ENCODE measurements around the gene YARS2. TPM values are rescaled to one million over a fixed set of nuclear protein-coding genes. Genes with fewer than 3 reads are reported as not detected.

Gene YARS2
- total and polyA plus RNA-seq, 9 donors, result 19.6 to 23.5 (median 21.4) TPM

GRCh38 chr12:32755051-32755653 lies 545 bp downstream of the YARS2 start:
- DNase-seq, result peak; percentile 88
- peak overlapping the region; percentile 90 for H3K4me3 ChIP-seq (ENCODE audit: low read length)
- 1% methylated on average over 40 of the region's 40 CpGs for WGBS (ENCODE audit: insufficient coverage)
- H3K36me3 ChIP-seq (ENCODE audit: control insufficient read depth, insufficient read depth, low read length), result peaks cover 24% of the 10 kb centered on the region
- peak overlapping the region; percentile 92 for H3K27ac ChIP-seq (ENCODE audit: low read length)
- H3K9me3 ChIP-seq (replicated peaks; ENCODE audit: control insufficient read depth, low read depth, low read length), result no peaks in the 10 kb centered on the region
- peaks cover 15% of the 10 kb centered on the region for H3K4me1 ChIP-seq (ENCODE audit: control insufficient read depth, insufficient read depth, low read length)
- no peaks in the 10 kb centered on the region for H3K27me3 ChIP-seq (ENCODE audit: control insufficient read depth, insufficient read depth, low read length)

GRCh38 chr12:32754111-32754510 lies 1.6 kb downstream of the YARS2 start:
- peak; percentile 6 for DNase-seq
- Histone ChIP-seq H3K4me1 (ENCODE audit: control insufficient read depth, insufficient read depth, low read length) (peaks cover 15% of the 10 kb centered on the region), H3K36me3 (ENCODE audit: control insufficient read depth, insufficient read depth, low read length) (peaks cover 34% of the 10 kb centered on the region), H3K27me3 (ENCODE audit: control insufficient read depth, insufficient read depth, low read length) (no peaks in the 10 kb centered on the region), H3K27ac (ENCODE audit: low read length) (peak overlapping the region; percentile 92), H3K4me3 (ENCODE audit: low read length) (no peak overlapping the region), H3K9me3 (replicated peaks; ENCODE audit: control insufficient read depth, low read depth, low read length) (no peaks in the 10 kb centered on the region)
- no CpG with 5 or more reads among the region's 2 CpGs for WGBS (ENCODE audit: insufficient coverage)

DNA sequence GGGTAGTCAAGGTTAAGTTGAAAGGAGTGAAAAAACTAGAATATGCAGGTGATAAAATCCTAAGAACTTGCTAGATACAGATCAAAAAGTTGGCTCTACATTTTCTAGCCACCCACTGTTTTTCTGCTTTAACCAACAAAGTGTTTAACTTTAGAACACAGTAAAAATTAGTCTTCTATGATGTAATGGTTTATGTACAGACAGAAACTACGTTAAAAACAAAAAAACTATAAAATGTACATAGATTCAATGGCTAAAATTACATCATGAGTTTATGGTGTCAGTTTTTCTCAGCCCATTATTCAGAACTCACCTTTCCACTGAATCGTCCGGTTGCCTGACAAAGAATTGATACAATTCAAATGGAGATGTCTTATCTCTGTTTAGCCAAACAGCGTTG lies 2.1 kb downstream of the YARS2 start:
- H3K4me1 ChIP-seq (ENCODE audit: control insufficient read depth, insufficient read depth, low read length), result peaks cover 15% of the 10 kb centered on the region
- H3K9me3 ChIP-seq (replicated peaks; ENCODE audit: control insufficient read depth, low read depth, low read length), result no peaks in the 10 kb centered on the region
- H3K27ac ChIP-seq (ENCODE audit: low read length), result no peak overlapping the region
- no peak overlapping the region for H3K4me3 ChIP-seq (ENCODE audit: low read length)
- 70% methylated on average over 2 of the region's 4 CpGs for WGBS (ENCODE audit: insufficient coverage)
- DNase-seq, result no peak
- peaks cover 36% of the 10 kb centered on the region for H3K36me3 ChIP-seq (ENCODE audit: control insufficient read depth, insufficient read depth, low read length)
- no peaks in the 10 kb centered on the region for H3K27me3 ChIP-seq (ENCODE audit: control insufficient read depth, insufficient read depth, low read length)

DNA sequence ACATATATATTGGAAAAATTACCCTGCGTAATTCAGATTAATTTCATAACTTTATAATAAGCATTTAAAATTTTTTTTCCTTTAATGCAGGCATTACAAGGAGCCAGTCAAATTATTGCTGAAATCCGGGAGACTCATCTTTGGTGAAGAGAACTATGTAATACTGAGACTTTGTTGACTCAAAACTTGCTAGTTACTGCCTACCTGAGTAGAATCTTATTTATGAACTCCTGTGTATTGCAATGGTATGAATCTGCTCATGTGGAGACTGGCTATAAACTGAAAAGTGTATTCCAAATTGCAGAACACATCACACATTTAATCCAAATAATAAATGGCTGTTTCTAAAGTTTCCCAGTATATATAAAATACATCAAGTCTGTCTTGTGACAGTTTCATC lies 12.4 kb downstream of the YARS2 start:
- no peak overlapping the region for H3K27ac ChIP-seq (ENCODE audit: low read length)
- WGBS (ENCODE audit: insufficient coverage), result no CpG with 5 or more reads among the region's 2 CpGs
- no peak overlapping the region for H3K4me3 ChIP-seq (ENCODE audit: low read length)
- no peaks in the 10 kb centered on the region for H3K27me3 ChIP-seq (ENCODE audit: control insufficient read depth, insufficient read depth, low read length)
- no peaks in the 10 kb centered on the region for H3K9me3 ChIP-seq (replicated peaks; ENCODE audit: control insufficient read depth, low read depth, low read length)
- peaks cover 45% of the 10 kb centered on the region for H3K36me3 ChIP-seq (ENCODE audit: control insufficient read depth, insufficient read depth, low read length)
- no peak for DNase-seq
- H3K4me1 ChIP-seq (ENCODE audit: control insufficient read depth, insufficient read depth, low read length), result no peaks in the 10 kb centered on the region

- no peaks in the 10 kb centered on the region for H3K9me3 ChIP-seq (replicated peaks; ENCODE audit: control insufficient read depth, low read depth, low read length)
- no peak overlapping the region for H3K4me3 ChIP-seq (ENCODE audit: low read length)
- no peak overlapping the region for H3K27ac ChIP-seq (ENCODE audit: low read length)
- H3K27me3 ChIP-seq (ENCODE audit: control insufficient read depth, insufficient read depth, low read length), result no peaks in the 10 kb centered on the region
- peaks cover 34% of the 10 kb centered on the region for H3K36me3 ChIP-seq (ENCODE audit: control insufficient read depth, insufficient read depth, low read length)
- no peaks in the 10 kb centered on the region for H3K4me1 ChIP-seq (ENCODE audit: control insufficient read depth, insufficient read depth, low read length)
- WGBS (ENCODE audit: insufficient coverage), result 98% methylated on average over 7 of the region's 10 CpGs
- DNase-seq, result no peak
These were observed 13.6 kb downstream of the YARS2 start for GRCh38 chr12:32742133-32742532.

DNA sequence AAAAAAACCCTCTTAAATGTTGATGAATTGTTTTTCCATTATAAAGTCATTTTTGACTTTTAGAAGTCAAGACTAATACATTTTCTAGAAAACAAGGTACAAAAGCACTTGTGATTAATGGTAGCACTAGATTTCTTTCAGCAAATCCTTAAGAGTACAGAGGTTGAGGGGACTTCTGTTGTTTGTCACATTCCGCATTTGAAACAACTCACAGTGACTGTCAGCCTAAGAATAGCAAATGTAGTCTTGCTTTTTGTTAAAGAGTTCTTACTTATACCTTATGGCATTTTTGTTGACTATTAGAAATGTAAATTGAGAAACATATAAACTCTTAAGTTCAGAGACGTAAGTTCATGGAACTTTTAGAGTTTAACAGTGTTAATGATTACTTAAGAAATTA lies 16.4 kb downstream of the YARS2 start:
- H3K27me3 ChIP-seq (ENCODE audit: control insufficient read depth, insufficient read depth, low read length), result no peaks in the 10 kb centered on the region
- no peaks in the 10 kb centered on the region for H3K4me1 ChIP-seq (ENCODE audit: control insufficient read depth, insufficient read depth, low read length)
- DNase-seq, result no peak
- H3K4me3 ChIP-seq (ENCODE audit: low read length), result no peak overlapping the region
- H3K27ac ChIP-seq (ENCODE audit: low read length), result no peak overlapping the region
- no CpG with 5 or more reads among the region's 2 CpGs for WGBS (ENCODE audit: insufficient coverage)
- H3K36me3 ChIP-seq (ENCODE audit: control insufficient read depth, insufficient read depth, low read length), result peaks cover 33% of the 10 kb centered on the region
- H3K9me3 ChIP-seq (replicated peaks; ENCODE audit: control insufficient read depth, low read depth, low read length), result no peaks in the 10 kb centered on the region

DNA sequence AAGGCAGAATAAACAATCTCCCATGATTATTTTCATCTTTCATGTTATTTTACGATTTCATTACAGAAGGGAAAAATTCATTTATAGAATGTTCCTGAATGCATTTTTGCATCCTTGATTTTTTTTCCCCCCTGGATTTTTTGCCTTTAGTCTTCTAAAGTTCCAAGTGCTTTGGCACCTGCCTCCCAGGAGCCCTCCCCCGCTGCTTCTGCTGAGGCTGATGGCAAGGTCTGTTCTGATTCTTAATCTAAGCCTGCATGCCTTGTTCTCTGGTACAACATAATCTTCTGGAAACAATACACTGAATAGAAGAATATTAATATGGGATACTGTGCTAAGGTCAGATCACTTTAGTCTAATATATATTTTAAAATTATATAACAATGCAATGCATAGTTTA lies 18.0 kb downstream of the YARS2 start:
- no CpG with 5 or more reads among the region's 2 CpGs for WGBS (ENCODE audit: insufficient coverage)
- H3K36me3 ChIP-seq (ENCODE audit: control insufficient read depth, insufficient read depth, low read length), result peaks cover 29% of the 10 kb centered on the region
- no peak for DNase-seq

DNA sequence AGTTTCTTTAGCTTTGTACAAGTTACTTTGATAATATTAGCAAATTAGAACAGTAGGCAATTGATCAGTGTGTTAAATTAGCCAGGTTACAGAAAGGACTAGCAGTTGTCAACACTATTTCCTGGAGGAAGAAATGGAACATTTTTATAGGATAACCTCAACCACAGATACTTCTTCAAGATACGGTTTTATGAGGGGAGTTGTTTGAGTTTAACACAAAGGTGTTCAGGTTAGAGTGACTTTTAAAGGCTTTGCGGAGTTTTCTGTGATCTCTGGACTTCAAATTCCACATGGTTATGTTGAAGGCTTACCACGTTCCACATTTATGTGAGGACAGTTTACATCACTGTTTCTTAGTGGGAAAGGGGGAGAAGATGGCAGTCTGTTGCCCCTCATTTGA lies 19.3 kb downstream of the YARS2 start:
- Histone ChIP-seq H3K4me3 (ENCODE audit: low read length) (no peak overlapping the region), H3K9me3 (replicated peaks; ENCODE audit: control insufficient read depth, low read depth, low read length) (no peaks in the 10 kb centered on the region), H3K4me1 (ENCODE audit: control insufficient read depth, insufficient read depth, low read length) (no peaks in the 10 kb centered on the region), H3K27ac (ENCODE audit: low read length) (no peak overlapping the region), H3K27me3 (ENCODE audit: control insufficient read depth, insufficient read depth, low read length) (no peaks in the 10 kb centered on the region), H3K36me3 (ENCODE audit: control insufficient read depth, insufficient read depth, low read length) (peaks cover 27% of the 10 kb centered on the region)
- DNase-seq, result no peak
- 80% methylated on average over 1 of the region's 3 CpGs for WGBS (ENCODE audit: insufficient coverage)

More for the DNA sequence above, 18.0 kb downstream of the YARS2 start:
- H3K27me3 ChIP-seq (ENCODE audit: control insufficient read depth, insufficient read depth, low read length), result no peaks in the 10 kb centered on the region
- no peak overlapping the region for H3K4me3 ChIP-seq (ENCODE audit: low read length)
- no peaks in the 10 kb centered on the region for H3K4me1 ChIP-seq (ENCODE audit: control insufficient read depth, insufficient read depth, low read length)
- no peak overlapping the region for H3K27ac ChIP-seq (ENCODE audit: low read length)
- no peaks in the 10 kb centered on the region for H3K9me3 ChIP-seq (replicated peaks; ENCODE audit: control insufficient read depth, low read depth, low read length)

- no peaks in the 10 kb centered on the region for H3K4me1 ChIP-seq (ENCODE audit: control insufficient read depth, insufficient read depth, low read length)
- H3K9me3 ChIP-seq (replicated peaks; ENCODE audit: control insufficient read depth, low read depth, low read length), result no peaks in the 10 kb centered on the region
- DNase-seq, result no peak
- peaks cover 28% of the 10 kb centered on the region for H3K36me3 ChIP-seq (ENCODE audit: control insufficient read depth, insufficient read depth, low read length)
- no peak overlapping the region for H3K27ac ChIP-seq (ENCODE audit: low read length)
- H3K27me3 ChIP-seq (ENCODE audit: control insufficient read depth, insufficient read depth, low read length), result no peaks in the 10 kb centered on the region
- no CpG with 5 or more reads among the region's 1 CpG for WGBS (ENCODE audit: insufficient coverage)
- H3K4me3 ChIP-seq (ENCODE audit: low read length), result no peak overlapping the region
These were observed 20.7 kb downstream of the YARS2 start for GRCh38 chr12:32734952-32735351.

GRCh38 chr12:32727237-32727636 lies 28.5 kb downstream of the YARS2 start:
- Histone ChIP-seq H3K27ac (ENCODE audit: low read length) (no peak overlapping the region), H3K4me3 (ENCODE audit: low read length) (no peak overlapping the region), H3K36me3 (ENCODE audit: control insufficient read depth, insufficient read depth, low read length) (peaks cover 19% of the 10 kb centered on the region), H3K27me3 (ENCODE audit: control insufficient read depth, insufficient read depth, low read length) (no peaks in the 10 kb centered on the region), H3K9me3 (replicated peaks; ENCODE audit: control insufficient read depth, low read depth, low read length) (no peaks in the 10 kb centered on the region), H3K4me1 (ENCODE audit: control insufficient read depth, insufficient read depth, low read length) (no peaks in the 10 kb centered on the region)
- WGBS (ENCODE audit: insufficient coverage), result 100% methylated on average over 1 of the region's 3 CpGs
- DNase-seq, result no peak

DNA sequence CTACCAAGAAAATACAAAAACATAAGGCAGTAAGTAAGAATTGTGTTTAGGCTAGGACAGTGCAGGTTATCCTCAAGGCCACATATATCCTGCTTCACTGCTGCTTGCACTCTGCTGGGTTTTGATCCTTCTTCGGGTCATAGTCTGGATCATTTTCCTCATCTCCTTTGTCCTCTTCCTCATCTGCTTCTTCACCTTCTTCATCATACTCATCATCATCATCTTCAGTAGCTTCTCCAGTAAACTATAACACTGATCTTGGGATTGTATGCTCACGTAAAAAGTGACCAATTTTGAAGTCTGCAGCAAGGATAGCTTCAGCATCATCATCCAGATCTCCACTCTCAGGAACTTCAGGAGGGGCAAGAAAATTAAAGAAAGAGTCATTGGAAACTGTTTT lies 29.4 kb downstream of the YARS2 start:
- no peaks in the 10 kb centered on the region for H3K4me1 ChIP-seq (ENCODE audit: control insufficient read depth, insufficient read depth, low read length)
- H3K36me3 ChIP-seq (ENCODE audit: control insufficient read depth, insufficient read depth, low read length), result peaks cover 23% of the 10 kb centered on the region
- no peaks in the 10 kb centered on the region for H3K9me3 ChIP-seq (replicated peaks; ENCODE audit: control insufficient read depth, low read depth, low read length)
- H3K27me3 ChIP-seq (ENCODE audit: control insufficient read depth, insufficient read depth, low read length), result no peaks in the 10 kb centered on the region
- 91% methylated on average over 1 of the region's 2 CpGs for WGBS (ENCODE audit: insufficient coverage)
- no peak for DNase-seq
- H3K4me3 ChIP-seq (ENCODE audit: low read length), result no peak overlapping the region
- no peak overlapping the region for H3K27ac ChIP-seq (ENCODE audit: low read length)
